GM18909 (cell line): ENCODE data around the gene KLHL35.

ENCODE experiments used
- ATAC-seq: cut with Tn5 transposase; IDR thresholded peaks from one replicate; pipeline ENCODE4 v1.9.1; 2021; ENCODE audit warnings: mild to moderate bottlenecking; ENCODE audit not compliant: unreplicated experiment, poor library complexity

Gene KLHL35, protein sequence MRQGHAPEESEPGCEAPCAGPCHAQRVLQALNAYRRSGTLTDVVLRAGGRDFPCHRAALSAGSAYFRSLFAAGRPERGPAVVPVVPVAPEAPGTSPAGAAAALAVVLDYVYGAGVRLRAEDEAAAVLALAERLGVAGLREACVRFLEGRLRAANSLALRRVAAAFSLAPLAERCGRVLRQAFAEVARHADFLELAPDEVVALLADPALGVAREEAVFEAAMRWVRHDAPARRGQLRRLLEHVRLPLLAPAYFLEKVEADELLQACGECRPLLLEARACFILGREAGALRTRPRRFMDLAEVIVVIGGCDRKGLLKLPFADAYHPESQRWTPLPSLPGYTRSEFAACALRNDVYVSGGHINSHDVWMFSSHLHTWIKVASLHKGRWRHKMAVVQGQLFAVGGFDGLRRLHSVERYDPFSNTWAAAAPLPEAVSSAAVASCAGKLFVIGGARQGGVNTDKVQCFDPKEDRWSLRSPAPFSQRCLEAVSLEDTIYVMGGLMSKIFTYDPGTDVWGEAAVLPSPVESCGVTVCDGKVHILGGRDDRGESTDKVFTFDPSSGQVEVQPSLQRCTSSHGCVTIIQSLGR

DNA sequence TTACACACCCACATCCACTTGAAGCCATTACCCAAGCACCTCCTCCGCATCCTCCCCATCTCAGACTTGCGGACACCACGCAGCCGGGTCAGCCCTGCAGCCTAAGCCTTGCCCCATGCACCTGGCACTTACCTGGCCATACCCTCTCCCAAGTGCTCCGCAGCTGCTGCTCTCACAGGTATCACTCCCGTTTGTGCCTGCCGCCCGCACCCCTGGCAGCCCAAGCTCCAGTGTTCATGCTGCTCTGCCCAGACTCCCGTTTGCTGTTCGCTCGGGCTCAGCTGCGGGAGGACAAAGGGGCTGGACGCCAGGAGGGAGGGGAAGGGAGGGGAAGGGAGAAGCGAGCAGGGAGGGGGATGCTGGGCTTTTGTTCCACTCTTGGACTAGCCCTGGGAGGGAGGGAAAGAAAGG is at the start of gene KLHL35:
Gene KLHL35, minus strand, starts transcription at position 293 of the 411 bp plus-strand sequence. CDS start 2,574 bp downstream, outside the sequence.
- no peak for ATAC-seq

DNA sequence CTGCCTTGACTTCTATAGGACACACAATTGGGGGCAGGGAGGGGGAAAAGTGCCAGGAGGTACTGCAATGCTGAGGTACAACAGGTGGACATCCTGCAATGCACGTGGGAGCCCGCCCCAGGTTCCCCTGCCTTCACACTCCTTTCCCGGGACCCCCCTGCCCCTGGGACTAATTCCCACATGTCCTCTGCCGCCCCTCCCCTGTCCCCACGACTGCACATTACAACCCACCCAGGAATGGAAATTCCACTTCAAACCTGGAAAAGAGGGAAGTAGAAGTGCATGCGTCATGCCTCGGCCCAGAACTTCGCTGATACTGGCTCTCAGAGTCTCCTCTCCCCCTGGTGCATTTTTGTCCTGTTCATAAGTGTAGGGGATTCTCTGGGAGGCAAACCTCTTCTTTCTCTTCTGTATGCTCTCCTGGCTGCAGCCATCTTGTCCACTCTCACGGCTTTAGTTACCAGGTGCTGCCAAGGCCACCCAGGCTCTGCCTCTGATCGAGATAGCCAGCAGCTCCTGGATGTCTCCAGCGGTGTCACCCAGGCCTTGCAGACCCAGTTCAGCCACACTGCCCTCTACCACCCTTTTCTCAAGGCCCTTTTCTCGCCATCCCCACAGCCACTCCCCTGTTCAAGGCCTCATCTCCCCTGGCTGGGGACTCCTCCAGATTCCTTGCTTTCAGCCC is 49.1 kb upstream of the KLHL35 start:
- no peak for ATAC-seq

- no peak for ATAC-seq
These were observed 48.4 kb upstream of the KLHL35 start for GRCh38 chr11:75481223-75481921.

DNA sequence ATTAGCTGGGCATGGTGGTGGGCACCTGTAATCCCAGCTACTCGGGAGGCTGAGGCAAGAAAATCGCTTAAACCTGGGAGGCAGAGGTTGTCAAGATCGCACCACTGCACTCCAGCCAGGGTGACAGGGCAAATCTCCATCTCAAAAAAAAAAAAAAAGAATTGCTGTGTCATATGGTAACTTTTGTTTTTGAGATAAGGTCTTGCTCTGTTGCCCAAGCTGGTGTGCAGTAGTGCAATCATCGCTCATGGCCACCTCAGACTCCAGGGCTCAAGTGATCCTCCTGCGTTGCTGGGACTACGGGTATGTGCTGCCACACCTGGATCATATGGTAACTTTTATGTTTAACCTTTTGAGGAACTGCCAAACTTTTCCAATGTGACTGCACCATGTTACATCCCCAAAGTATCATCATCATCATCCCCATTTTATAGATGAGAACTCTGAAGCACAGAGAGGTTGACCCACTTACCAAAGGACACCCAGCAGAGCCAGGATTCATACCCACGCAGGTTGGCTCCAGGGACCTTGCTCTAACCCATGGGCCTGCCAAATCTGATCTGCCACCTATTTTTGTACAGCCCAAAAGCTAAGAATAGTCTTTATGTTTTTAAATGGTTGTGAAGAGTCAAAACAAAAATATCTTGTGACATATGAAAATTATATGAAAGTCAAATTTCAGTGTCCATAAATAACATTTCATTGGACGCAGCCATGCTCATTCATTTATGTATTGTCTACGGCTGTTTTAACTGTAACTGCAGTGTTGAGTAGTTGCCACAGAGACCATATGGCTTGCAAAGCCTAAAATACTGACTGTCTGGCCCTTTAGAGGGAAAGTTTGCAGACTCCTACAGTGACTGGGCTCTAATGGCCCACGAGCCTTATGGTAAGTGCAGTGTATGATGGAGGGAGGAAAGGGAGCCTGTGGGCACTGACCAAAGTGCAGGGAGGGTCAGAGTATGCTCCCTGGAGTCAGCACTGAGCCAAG is 47.5 kb upstream of the KLHL35 start:
- no peak for ATAC-seq

GRCh38 chr11:75479597-75480145 is 46.7 kb upstream of the KLHL35 start:
- ATAC-seq, result no peak

DNA sequence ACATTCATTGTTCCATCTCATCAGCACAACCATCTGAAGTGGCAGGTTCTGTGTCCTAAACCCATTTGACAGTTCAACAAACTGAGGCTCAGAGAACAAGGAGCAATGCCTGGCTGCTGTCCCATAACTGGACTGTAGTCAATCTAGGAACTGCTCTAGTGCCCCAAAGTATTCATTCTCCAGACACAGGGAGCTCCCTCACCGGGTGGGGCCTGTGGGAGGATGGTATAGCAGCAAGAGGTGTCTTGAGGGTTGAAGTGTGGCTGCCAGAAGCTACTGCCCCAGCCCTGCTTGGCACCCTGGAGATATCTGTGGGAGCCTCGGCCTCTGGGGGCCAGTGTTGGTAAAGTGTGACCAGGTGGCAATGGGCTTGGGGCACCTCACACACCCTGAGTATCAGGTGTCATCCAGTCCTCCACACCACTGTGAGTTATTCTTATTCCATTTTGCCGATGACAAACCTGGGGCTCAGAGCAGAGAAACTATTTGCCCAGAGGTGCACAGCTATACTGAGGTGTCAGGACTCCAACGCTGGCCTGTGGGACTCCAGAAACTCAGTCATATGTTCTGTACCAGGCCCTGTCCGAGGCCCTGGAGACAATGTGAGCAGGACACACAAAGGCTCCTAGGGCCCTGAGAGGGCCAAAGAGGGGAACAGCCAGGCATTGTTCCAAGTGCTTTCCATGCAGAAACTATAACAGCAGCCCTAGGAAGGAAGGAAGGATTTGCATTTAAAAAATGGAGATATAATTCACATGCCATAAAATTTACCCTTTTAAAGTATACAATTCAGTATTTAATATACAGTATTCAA is 46.0 kb upstream of the KLHL35 start:
- no peak for ATAC-seq

DNA sequence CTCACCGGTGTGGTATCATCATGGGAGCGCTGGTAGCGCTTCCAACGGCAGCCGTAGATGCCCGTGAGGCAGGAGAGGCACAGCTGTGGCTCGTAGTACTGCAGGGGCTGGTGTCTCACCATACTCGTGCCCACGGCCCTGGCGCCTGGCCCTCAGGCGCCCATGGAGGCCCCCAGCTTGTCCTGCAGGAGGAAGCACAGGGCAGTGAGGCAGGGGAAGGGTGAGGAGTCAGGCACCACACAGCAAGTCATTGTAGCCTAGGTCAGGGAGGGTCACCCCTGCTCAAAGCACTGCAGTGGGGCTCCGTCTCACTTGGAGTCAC is 44.6 kb upstream of the KLHL35 start:
- no peak for ATAC-seq

- ATAC-seq, result no peak
These were observed 44.0 kb upstream of the KLHL35 start for GRCh38 chr11:75476739-75477613.

- no peak for ATAC-seq
These were observed 43.0 kb upstream of the KLHL35 start for GRCh38 chr11:75475767-75476650.

DNA sequence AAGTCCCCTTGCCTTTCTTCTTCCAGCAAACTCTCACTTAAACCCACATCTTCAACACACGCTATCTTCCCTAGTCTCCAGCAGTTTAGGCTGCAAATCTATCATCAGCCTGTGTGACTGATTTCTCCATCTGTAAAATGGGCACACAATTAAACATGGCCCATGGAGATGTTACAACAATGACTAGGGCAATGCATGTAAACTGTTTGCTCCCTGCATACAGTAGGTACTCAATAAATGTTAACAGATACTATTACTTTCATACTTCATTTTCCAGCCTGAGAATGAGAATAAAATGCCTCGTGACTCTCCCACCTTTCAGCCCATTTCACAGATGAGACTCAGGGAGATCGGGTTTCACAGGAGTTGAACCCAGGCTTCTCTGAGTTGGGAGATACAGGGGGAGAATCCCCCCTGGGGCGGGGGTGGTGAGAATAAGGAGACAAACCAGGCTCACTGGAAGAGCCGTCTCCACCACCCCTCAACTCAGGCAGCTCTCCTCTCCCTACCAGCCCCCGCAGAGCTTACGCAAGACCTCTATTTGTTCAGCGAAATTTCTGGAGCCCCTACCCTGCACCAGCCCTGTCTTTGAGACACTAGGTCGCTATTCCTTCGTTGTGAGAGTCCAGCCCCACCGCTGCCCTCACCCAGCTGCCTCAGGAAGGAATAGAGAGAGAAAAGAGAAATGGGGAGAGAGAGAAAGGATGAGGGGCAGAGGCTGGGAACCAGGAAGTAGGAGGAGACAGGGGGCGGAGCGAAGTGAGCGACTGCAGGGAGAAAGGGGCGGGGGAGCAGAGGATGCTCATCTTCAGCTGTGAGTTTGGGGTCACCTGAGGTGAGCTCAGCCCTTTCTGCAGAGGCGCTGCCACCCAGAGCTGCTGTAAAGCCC is 42.1 kb upstream of the KLHL35 start:
- ATAC-seq, result no peak

- no peak for ATAC-seq
These were observed 41.2 kb upstream of the KLHL35 start for GRCh38 chr11:75474240-75474639.

DNA sequence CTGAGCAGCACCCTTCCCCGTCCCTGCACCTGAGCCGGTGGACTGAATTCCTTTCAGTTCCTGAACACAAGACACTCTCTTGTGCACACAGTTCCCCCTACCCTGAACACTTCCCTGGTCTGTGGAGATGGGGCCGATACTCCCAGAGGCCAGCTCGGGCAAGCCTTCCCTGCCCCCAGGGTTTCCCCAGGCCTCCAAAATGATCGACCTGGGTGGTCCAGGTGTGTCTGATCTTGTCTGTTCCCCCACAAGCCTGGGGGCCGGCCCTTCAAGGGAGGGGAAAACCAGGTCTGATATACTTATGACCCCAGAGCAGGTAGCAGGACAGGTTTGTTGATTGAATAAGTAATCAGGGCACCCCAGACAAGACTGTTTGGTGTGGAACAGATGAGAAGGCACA is 40.7 kb upstream of the KLHL35 start:
- ATAC-seq, result no peak

- no peak for ATAC-seq
These were observed 39.2 kb upstream of the KLHL35 start for GRCh38 chr11:75472081-75472732.

GRCh38 chr11:75471176-75471973 is 38.4 kb upstream of the KLHL35 start:
- ATAC-seq, result no peak
